ENCODE measurements around the gene ITIH5. TPM values are rescaled to one million over a fixed set of nuclear protein-coding genes. Genes with fewer than 3 reads are reported as not detected.

The ITIH5 gene
- total RNA-seq, 1 experiment from 2014 or later, result not detected

DNA sequence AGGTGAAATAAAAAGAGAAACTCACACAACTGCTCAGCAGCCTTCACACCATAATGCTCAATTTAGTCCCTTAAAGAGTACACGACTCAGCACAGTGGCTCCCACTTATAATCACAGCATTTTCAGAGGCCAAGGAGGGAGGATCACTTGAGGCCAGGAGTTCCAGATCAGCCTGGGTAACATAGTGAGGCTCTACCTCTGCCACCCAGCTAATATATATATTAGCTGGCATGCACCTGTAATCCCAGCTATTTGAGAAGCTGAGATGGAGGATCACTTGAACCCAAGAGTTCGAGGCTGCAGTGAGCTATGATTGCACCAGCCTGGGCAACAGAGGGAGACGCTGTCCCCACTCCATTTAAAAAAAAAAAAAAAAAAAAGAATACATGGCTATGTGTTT, 38.6 kb upstream of the ITIH5 start:
- no TSS peak for BruUV-seq (replicated peaks)
- peaks cover 53% of the 10 kb centered on the region for H3K27me3 Mint-ChIP-seq (ENCODE audit: insufficient read depth, unreplicated experiment)
- no peaks in the 10 kb centered on the region for H3K4me1 Mint-ChIP-seq (ENCODE audit: insufficient read depth, unreplicated experiment)
- ChIA-PET CTCF (interaction anchor here (0.7 to 4.7 kb wide), 2 partner anchors 18 to 62 kb away, joined by 5 to 26 read pairs; no protein-coding TSS in a partner anchor), POLR2A (no interaction called here)
- no peaks in the 10 kb centered on the region for H3K9me3 Mint-ChIP-seq (ENCODE audit: unreplicated experiment)
- intact Hi-C loops (cut with micrococcal nuclease), result no loop called here
- no peak for DNase-seq (ENCODE audit: unreplicated experiment)
- no peak overlapping the region for H3K27ac Mint-ChIP-seq (ENCODE audit: low read depth, unreplicated experiment)
- H3K36me3 Mint-ChIP-seq (ENCODE audit: insufficient read depth, unreplicated experiment), result no peaks in the 10 kb centered on the region
- TF ChIP-seq, protein P1, sequence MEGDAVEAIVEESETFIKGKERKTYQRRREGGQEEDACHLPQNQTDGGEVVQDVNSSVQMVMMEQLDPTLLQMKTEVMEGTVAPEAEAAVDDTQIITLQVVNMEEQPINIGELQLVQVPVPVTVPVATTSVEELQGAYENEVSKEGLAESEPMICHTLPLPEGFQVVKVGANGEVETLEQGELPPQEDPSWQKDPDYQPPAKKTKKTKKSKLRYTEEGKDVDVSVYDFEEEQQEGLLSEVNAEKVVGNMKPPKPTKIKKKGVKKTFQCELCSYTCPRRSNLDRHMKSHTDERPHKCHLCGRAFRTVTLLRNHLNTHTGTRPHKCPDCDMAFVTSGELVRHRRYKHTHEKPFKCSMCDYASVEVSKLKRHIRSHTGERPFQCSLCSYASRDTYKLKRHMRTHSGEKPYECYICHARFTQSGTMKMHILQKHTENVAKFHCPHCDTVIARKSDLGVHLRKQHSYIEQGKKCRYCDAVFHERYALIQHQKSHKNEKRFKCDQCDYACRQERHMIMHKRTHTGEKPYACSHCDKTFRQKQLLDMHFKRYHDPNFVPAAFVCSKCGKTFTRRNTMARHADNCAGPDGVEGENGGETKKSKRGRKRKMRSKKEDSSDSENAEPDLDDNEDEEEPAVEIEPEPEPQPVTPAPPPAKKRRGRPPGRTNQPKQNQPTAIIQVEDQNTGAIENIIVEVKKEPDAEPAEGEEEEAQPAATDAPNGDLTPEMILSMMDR (IDR thresholded peaks at IDR 0.05; ENCODE audit: unreplicated experiment), result no peak
- no peak overlapping the region for H3K4me3 Mint-ChIP-seq (ENCODE audit: unreplicated experiment)

DNA sequence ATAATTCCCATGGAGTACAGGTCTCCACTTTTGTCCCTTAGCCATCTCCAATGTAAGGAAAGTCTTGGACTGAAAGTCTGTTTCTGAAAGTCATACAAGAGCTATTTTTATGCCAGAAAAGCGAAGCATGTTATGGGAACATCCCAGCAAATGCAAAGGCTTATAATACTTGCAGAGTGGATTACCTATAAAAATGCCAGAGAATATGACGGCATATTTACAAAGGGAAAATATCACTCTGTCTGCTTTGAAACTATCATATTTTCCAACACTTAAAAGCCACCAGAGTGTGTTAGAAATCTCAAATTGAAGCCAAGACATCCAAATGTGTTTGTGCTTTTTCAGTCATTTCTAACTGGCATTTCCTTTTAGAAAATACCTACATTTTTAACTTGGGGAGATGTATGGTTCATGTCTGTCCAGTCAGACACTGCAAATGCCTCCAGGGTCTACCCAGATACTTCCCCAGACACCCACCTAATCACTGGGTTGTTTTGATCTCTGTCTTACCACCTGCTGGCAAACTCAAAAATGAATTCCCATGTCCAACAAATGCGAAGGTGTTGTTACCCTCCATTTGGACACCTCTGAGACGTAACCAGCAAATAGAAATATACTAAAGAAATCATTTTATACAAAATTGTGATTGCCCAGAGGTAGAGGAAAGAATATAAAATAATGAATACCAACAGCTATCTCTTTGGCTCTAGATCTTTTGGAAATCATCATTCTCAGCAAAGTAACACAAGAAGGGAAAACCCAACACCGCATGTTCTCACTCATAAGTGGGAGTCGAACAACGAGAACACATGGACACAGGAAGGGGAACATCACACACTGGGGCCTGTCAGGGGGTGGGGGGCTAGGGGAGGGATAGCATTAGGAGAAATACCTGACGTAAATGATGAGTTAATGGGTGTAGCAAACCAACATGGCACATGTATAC, 37.6 kb upstream of the ITIH5 start:
- H3K36me3 Mint-ChIP-seq (ENCODE audit: insufficient read depth, unreplicated experiment), result no peaks in the 10 kb centered on the region
- BruUV-seq (replicated peaks), result no TSS peak
- H3K4me3 Mint-ChIP-seq (ENCODE audit: unreplicated experiment), result no peak overlapping the region
- H3K9me3 Mint-ChIP-seq (ENCODE audit: unreplicated experiment), result no peaks in the 10 kb centered on the region
- POLR2A ChIA-PET, result interaction anchor here (0.6 kb wide), 1 partner anchor 114 kb away, joined by 3 read pairs; the partner anchor contains the start of gene TAF3
- no peaks in the 10 kb centered on the region for H3K4me1 Mint-ChIP-seq (ENCODE audit: insufficient read depth, unreplicated experiment)
- DNase-seq (ENCODE audit: unreplicated experiment), result no peak
- TF ChIP-seq, protein P1 (IDR thresholded peaks at IDR 0.05; ENCODE audit: unreplicated experiment), result no peak
- intact Hi-C loops (cut with micrococcal nuclease), result no loop called here
- CTCF ChIA-PET, result interaction anchor here (0.6 to 2.3 kb wide), 3 partner anchors 31 to 1601 kb away, joined by 3 to 7 read pairs (median 4); no protein-coding TSS in a partner anchor
- H3K27me3 Mint-ChIP-seq (ENCODE audit: insufficient read depth, unreplicated experiment), result peaks cover 53% of the 10 kb centered on the region
- no peak overlapping the region for H3K27ac Mint-ChIP-seq (ENCODE audit: low read depth, unreplicated experiment)

DNA sequence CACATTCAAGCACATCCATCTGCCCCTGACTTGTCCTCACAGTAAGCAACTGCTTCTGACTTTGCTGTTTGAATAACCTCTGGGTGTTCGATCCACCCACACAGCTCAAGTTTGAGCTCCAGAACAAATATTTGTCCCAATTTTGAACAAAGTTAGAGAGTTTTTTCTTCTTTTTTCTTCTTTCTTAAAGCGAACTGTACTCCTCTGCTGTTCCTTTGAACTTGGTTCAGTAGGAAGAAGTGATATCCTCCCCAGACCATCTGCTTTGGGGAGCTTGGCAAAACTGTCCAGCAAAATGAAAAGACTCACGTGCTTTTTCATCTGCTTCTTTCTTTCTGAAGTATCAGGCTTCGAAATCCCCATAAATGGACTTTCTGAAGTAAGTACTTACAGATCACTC, 36.4 kb upstream of the ITIH5 start, which contains the start of gene ITIH2:
Gene ITIH2 (plus strand): TSS at position 177 of the 400 bp plus-strand sequence. CDS start 119 bp downstream, at position 296.
- intact Hi-C loops (cut with micrococcal nuclease), result no loop called here
- DNase-seq (ENCODE audit: unreplicated experiment), result no peak
- Mint-ChIP-seq H3K9me3 (ENCODE audit: unreplicated experiment) (no peaks in the 10 kb centered on the region), H3K36me3 (ENCODE audit: insufficient read depth, unreplicated experiment) (peaks cover 7% of the 10 kb centered on the region), H3K4me3 (ENCODE audit: unreplicated experiment) (no peak within 1 kb of the TSS), H3K27me3 (ENCODE audit: insufficient read depth, unreplicated experiment) (peaks cover 53% of the 10 kb centered on the region), H3K27ac (ENCODE audit: low read depth, unreplicated experiment) (no peak within 1 kb of the TSS), H3K4me1 (ENCODE audit: insufficient read depth, unreplicated experiment) (no peaks in the 10 kb centered on the region)
- no TSS peak for BruUV-seq (replicated peaks)
- POLR2A ChIA-PET, result no interaction called here
- CTCF ChIA-PET, result interaction anchor here (1.2 to 2.3 kb wide), 2 partner anchors 178 to 1602 kb away, joined by 4 to 7 read pairs; no protein-coding TSS in a partner anchor
- TF ChIP-seq, protein P1 (IDR thresholded peaks at IDR 0.05; ENCODE audit: unreplicated experiment), result no peak

DNA sequence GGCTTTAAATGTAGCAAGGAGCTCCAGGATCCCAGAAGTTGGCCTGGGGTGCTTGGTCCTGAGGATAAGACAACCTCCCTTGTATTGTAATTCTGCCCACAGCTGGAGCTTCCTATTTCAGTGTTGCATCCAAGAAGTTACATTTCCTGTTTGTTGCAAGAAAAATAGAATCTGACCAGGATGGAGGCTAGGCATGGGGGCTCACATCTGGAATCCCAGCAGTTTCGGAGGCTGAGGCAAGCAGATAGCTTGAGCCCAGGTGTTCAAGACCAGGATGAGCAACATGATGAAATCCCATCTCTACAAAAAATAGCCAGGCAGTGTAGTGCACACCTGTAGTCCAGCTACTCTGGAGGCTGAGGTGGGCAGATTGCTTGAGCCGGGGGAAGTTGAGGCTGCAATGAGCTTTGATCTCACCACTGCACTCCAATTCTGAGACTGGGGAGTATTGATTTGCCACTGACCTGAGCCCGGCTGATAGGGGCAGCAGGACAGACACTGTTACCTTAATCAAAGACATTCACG, 35.6 kb upstream of the ITIH5 start:
- no peak overlapping the region for H3K4me3 Mint-ChIP-seq (ENCODE audit: unreplicated experiment)
- H3K9me3 Mint-ChIP-seq (ENCODE audit: unreplicated experiment), result no peaks in the 10 kb centered on the region
- H3K36me3 Mint-ChIP-seq (ENCODE audit: insufficient read depth, unreplicated experiment), result peaks cover 7% of the 10 kb centered on the region
- no peaks in the 10 kb centered on the region for H3K4me1 Mint-ChIP-seq (ENCODE audit: insufficient read depth, unreplicated experiment)
- ChIA-PET POLR2A (no interaction called here), CTCF (interaction anchor here (0.7 to 2.3 kb wide), 2 partner anchors 15 to 177 kb away, joined by 4 to 7 read pairs; no protein-coding TSS in a partner anchor)
- peaks cover 53% of the 10 kb centered on the region for H3K27me3 Mint-ChIP-seq (ENCODE audit: insufficient read depth, unreplicated experiment)
- intact Hi-C loops (cut with micrococcal nuclease), result no loop called here
- no TSS peak for BruUV-seq (replicated peaks)
- H3K27ac Mint-ChIP-seq (ENCODE audit: low read depth, unreplicated experiment), result no peak overlapping the region
- TF ChIP-seq, protein P1 (IDR thresholded peaks at IDR 0.05; ENCODE audit: unreplicated experiment), result no peak
- no peak for DNase-seq (ENCODE audit: unreplicated experiment)
